ENCODE results near the gene ZNF628. TPM values are rescaled to one million over a fixed set of nuclear protein-coding genes. Genes with fewer than 3 reads are reported as not detected.

ZNF628 gene
- total RNA-seq, 1 donor from 2014 or later: 12.7 TPM

DNA sequence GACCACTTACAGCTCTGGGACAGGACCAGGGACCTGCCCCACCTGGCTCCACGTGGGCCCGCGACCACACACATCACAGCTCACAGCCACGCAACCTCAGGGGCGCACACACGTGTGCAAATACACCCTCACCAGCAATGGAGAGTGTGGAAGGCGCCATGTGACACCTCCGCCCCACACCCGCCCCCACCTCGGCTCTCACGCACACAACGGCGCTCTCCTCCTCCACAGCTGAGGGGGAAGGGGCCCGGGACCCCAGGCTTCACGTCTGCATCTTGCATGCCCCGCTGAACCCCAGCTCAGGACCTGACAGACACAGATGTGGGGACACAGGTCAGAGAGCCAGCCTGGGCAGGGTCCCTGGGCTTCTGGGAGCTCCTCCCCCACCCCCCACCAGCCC is 26.9 kb upstream of the ZNF628 start:
- Mint-ChIP-seq H3K27me3 (peaks cover 20% of the 10 kb centered on the region), H3K4me3 (no peak overlapping the region), H3K27ac (no peak overlapping the region), H3K9me3 (no peaks in the 10 kb centered on the region), H3K36me3 (ENCODE audit: low read depth) (peaks cover 2% of the 10 kb centered on the region), H3K4me1 (peaks cover 19% of the 10 kb centered on the region)
- intact Hi-C loops (cut with micrococcal nuclease): no loop called here
- CTCF ChIA-PET: no interaction called here
- no peak for ATAC-seq (ENCODE audit: low read depth)
- POLR2A ChIA-PET: no interaction called here
- no peak for DNase-seq
- TF ChIP-seq, protein P1, sequence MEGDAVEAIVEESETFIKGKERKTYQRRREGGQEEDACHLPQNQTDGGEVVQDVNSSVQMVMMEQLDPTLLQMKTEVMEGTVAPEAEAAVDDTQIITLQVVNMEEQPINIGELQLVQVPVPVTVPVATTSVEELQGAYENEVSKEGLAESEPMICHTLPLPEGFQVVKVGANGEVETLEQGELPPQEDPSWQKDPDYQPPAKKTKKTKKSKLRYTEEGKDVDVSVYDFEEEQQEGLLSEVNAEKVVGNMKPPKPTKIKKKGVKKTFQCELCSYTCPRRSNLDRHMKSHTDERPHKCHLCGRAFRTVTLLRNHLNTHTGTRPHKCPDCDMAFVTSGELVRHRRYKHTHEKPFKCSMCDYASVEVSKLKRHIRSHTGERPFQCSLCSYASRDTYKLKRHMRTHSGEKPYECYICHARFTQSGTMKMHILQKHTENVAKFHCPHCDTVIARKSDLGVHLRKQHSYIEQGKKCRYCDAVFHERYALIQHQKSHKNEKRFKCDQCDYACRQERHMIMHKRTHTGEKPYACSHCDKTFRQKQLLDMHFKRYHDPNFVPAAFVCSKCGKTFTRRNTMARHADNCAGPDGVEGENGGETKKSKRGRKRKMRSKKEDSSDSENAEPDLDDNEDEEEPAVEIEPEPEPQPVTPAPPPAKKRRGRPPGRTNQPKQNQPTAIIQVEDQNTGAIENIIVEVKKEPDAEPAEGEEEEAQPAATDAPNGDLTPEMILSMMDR (IDR thresholded peaks at IDR 0.05): no peak

DNA sequence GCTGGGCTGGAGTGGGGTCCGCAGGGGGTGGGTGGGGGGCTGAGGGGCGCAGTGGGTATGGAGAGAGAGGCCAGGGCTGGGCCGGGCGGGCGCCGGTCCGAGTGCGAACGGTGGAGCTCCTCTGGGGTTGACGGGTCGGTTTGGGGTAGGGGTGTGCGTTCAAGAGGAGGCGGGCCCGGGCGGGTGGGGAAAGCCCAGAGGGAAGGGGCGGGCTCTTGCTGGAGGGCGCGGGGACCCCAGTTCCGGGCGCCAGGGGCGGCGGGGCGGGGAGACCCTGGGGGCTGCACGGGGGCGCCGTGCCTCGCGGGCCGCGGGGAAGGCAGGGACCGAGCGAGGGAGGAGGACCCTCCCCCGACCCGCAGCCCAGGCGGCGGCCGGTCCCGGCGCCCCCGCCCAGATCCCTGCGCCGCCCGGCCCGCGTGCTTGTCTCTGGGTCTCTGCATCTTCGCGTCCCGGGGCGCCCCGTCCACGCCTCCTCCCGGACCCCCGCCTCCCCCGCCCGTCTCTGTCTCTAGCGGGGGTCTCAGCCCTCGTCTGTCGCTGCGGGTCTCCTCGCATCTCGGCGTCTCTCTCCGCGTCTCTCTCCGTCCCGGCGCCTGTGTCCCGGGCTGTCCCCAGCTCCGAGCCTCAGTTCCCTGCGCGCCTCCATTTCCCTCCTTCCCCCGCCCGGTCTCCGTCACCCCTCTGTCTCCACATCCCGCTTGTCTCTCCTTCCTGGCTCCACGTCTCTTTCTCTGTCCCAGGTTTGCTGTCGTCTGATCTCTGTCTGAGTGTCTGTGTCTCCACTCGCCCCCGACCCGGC is 25.1 kb upstream of the ZNF628 start:
- intact Hi-C loops (cut with micrococcal nuclease): no loop called here
- peak; percentile 35 for ATAC-seq (ENCODE audit: low read depth)
- peaks cover 14% of the 10 kb centered on the region for H3K36me3 Mint-ChIP-seq (ENCODE audit: low read depth)
- no peak overlapping the region for H3K27ac Mint-ChIP-seq
- DNase-seq: no peak
- peaks cover 20% of the 10 kb centered on the region for H3K4me1 Mint-ChIP-seq
- ChIA-PET CTCF (no interaction called here), POLR2A (interaction anchor here (0.6 kb wide), 1 partner anchor 135 kb away, joined by 4 read pairs; no protein-coding TSS in a partner anchor)
- TF ChIP-seq, protein P1 (IDR thresholded peaks at IDR 0.05): no peak
- peaks cover 11% of the 10 kb centered on the region for H3K27me3 Mint-ChIP-seq
- peak overlapping the region; percentile 77 for H3K4me3 Mint-ChIP-seq
- H3K9me3 Mint-ChIP-seq: no peaks in the 10 kb centered on the region

DNA sequence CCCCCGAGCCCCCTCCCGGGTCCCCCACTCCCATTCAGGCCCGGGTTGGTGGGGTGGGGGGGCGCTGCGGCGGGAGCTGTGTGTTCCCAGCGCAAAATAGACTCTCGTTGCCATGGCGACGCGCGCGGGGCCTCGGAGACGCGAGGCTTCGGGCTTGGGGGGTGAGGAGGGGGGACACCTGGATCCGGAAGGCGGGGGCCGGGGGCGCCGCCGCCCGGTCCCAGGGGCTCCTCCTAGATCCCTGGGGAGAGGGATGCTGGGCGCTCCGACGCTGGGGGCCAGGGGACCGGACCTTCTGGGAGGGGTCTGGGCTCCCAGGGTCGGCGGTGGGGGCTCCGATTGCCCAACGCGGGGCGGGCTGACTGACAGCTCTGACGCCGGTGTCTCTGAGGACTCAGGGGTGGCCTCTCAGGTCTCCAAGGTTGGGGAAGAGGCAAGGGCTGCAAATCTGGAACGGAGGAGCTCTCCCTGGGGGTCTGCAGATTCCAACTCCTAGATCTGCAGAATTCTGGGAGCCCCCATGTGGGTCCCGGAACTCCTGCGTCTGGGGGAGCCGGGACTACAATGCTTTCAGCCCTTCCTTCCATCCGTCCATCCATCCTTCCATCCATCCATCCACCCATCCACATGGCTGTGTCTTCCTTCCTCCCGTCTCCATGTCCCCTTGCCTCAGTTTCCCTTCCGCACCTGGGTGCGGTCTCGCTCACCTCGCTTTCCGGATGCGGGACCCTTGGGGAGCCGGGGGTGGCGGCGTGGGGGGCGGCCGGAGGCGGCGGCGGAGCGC is 24.3 kb upstream of the ZNF628 start:
- TF ChIP-seq, protein P1 (IDR thresholded peaks at IDR 0.05): no peak
- peaks cover 14% of the 10 kb centered on the region for H3K36me3 Mint-ChIP-seq (ENCODE audit: low read depth)
- DNase-seq (no peak), ATAC-seq (ENCODE audit: low read depth) (no peak)
- no peaks in the 10 kb centered on the region for H3K9me3 Mint-ChIP-seq
- intact Hi-C loops (cut with micrococcal nuclease): no loop called here
- POLR2A ChIA-PET: interaction anchor here (2.2 kb wide), 1 partner anchor 44 kb away, joined by 7 read pairs; the partner anchor contains the start of gene UBE2S
- peaks cover 20% of the 10 kb centered on the region for H3K4me1 Mint-ChIP-seq
- CTCF ChIA-PET: interaction anchor here (1.7 to 2.0 kb wide), 2 partner anchors 16 to 51 kb away, joined by 6 to 9 read pairs; no protein-coding TSS in a partner anchor
- no peak overlapping the region for H3K27ac Mint-ChIP-seq
- H3K27me3 Mint-ChIP-seq: peaks cover 11% of the 10 kb centered on the region
- peak overlapping the region; percentile 41 for H3K4me3 Mint-ChIP-seq

DNA sequence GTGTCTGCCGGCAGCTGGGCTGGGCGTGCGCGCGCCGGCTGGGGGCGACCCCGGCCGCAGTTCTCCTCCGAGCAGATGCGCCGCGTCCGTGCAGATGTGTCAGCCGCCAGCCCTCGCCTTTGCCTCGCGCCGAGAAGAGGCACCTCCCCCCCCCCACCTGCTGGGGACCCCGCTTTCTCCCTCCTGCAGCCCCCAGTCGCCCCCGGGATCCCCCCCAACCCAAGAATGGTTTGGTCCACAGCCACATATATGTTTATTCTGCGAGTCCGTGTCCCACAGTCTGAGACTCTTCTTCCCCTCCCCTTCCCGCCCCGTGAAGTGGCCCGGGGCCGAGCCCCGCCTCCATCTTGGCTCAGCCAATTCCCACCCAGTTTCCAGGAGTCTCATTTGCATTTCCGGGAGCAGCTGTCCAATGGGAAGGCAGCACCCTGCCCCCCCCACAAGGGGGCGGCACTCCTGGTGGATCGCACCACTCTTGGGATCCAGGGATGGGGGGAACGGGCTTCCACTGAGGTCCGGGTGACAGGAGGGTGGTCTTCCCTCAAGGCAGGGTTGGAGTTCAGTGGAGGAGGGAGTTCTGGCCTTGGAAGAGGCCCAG is 23.6 kb upstream of the ZNF628 start:
- CTCF ChIA-PET: interaction anchor here (1.1 to 2.0 kb wide), 3 partner anchors 15 to 160 kb away, joined by 4 to 9 read pairs (median 6); no protein-coding TSS in a partner anchor
- H3K27me3 Mint-ChIP-seq: peaks cover 11% of the 10 kb centered on the region
- POLR2A ChIA-PET: interaction anchor here (0.6 to 2.2 kb wide), 3 partner anchors 45 to 278 kb away, joined by 4 to 12 read pairs (median 7); partner anchors contain the start of gene UBE2S
- ATAC-seq (ENCODE audit: low read depth) (no peak), DNase-seq (no peak)
- H3K9me3 Mint-ChIP-seq: no peaks in the 10 kb centered on the region
- TF ChIP-seq, protein P1 (IDR thresholded peaks at IDR 0.05): no peak
- H3K4me1 Mint-ChIP-seq: peaks cover 20% of the 10 kb centered on the region
- peaks cover 14% of the 10 kb centered on the region for H3K36me3 Mint-ChIP-seq (ENCODE audit: low read depth)
- H3K4me3 Mint-ChIP-seq: no peak overlapping the region
- intact Hi-C loops (cut with micrococcal nuclease): no loop called here
- H3K27ac Mint-ChIP-seq: no peak overlapping the region

Measured in activated B cell treated with CpG ODN at 0.5 μM for 24 hours (primary cell).